Heart left ventricle (tissue), 16 donors: ENCODE results near the gene PPP1R37. TPM values are rescaled to one million over a fixed set of nuclear protein-coding genes. Genes with fewer than 3 reads are reported as not detected.

Experiments
- ATAC-seq, 4 donors: fragments of 200-7000 bp; cut with Tn5 transposase; one replicate each; pipeline ENCODE4 v1.9.1; 2020 to 2022; ENCODE audit warnings: moderate library complexity in 4 of 4, mild to moderate bottlenecking in 3 of 4, moderate number of reproducible peaks in 1 of 4
- DNase-seq, 5 donors: peaks; one replicate each; pipeline ENCODE4 v3.0.0-alpha.2; 2020
- H3K27ac ChIP-seq, 12 donors: fragments of 200-600 bp; sonication (generic) in 4 of 12; one replicate each; pipeline versions ENCODE4 v1.5.0 to v1.8.0; 2016 to 2022; ENCODE audit warnings: mild to moderate bottlenecking in 2 of 12
- H3K27me3 ChIP-seq, 9 donors: fragments of 200-600 bp; sonication (generic) in 2 of 9; one replicate each; pipeline versions ENCODE4 v1.5.1 to v1.8.0; 2016 to 2022; ENCODE audit warnings: mild to moderate bottlenecking in 3 of 9
- H3K36me3 ChIP-seq, 9 donors: fragments of 200-600 bp; sonication (generic) in 2 of 9; one replicate each; pipeline versions ENCODE4 v1.5.0 to v1.8.0; 2018 to 2022; ENCODE audit warnings: mild to moderate bottlenecking in 2 of 9
- H3K4me1 ChIP-seq, 12 donors: fragments of 200-600 bp; sonication (generic) in 4 of 12; one replicate each; pipeline versions ENCODE4 v1.5.0 to v1.8.0; 2016 to 2022; ENCODE audit warnings: mild to moderate bottlenecking in 3 of 12
- H3K4me3 ChIP-seq, 12 donors: fragments of 200-600 bp; sonication (generic) in 4 of 12; one replicate each; pipeline versions ENCODE4 v1.5.0 to v1.8.0; 2017 to 2022; ENCODE audit warnings: mild to moderate bottlenecking in 9 of 12, moderate library complexity in 4 of 12
- H3K9me3 ChIP-seq, 12 donors: fragments of 200-600 bp; sonication (generic) in 4 of 12; one replicate each; pipeline versions ENCODE4 v1.5.0 to v1.8.0; 2016 to 2022; ENCODE audit warnings: mild to moderate bottlenecking in 1 of 12
- CTCF ChIP-seq, 12 donors: fragments of 200-600 bp; sonication (generic) in 4 of 12; IDR thresholded peaks; one replicate each; pipeline versions ENCODE4 v1.5.0 to v1.8.0; 2018 to 2022; ENCODE audit warnings: antibody characterized with exemption in 12 of 12, mild to moderate bottlenecking in 5 of 12
- POLR2A ChIP-seq, 2 donors: fragments of 450-650 bp; IDR thresholded peaks; one replicate each; pipeline ENCODE4 v1.6.1; 2017; ENCODE audit warnings: antibody characterized with exemption in 2 of 2, mild to moderate bottlenecking in 2 of 2, moderate library complexity in 2 of 2
- WGBS, 4 donors: extraction: QIAGEN DNeasy Blood & Tissue Kit in 2 of 4; methylation state at CpG; one replicate each; pipeline versions ENCODE4 v1.1.5 to v1.1.7; 2013 to 2018; 5-methylcytosine and 5-hydroxymethylcytosine counted together
- intact Hi-C, 10 donors: fragments of 100-400 bp; cut with DNase I; formaldehyde crosslinking; loops; one replicate each; pipeline versions ENCODE4 v1.11.1 to v1.14.2; 2022
- polyA plus RNA-seq, 2 donors: library from polyadenylated mRNA; stranded (reverse); fragments of 200-250 nt; gene quantifications; one replicate each; pipeline ENCODE4 v1.2.3, GENCODE V29; 2013
- total RNA-seq, 9 donors: library from RNA; depleted of rRNA in 2 of 9; stranded (reverse); fragments of >200 nt in 2 of 9; fragmentation: NEBNext Ultra II Directional in 3 of 9; extraction: Animal tissue kit (Norgen Biotek cat#: 25700) in 3 of 9; gene quantifications; one replicate each; pipeline versions ENCODE4 v1.1.0 to v1.2.4, GENCODE V29; 2016 to 2023
- donor health status: ischemic (EF 13 %, LVEDD 7.1; RV severe dilation, severe dysfunction).
- donor health status: healthy with polysubstance abuse.
- donor health status: DM: no; HTN: yes; CAD: no.
- donor health status: DM: no; HTN: no; CAD: no.
- donor health status: ischemic (EF 25% LVEDD 6.9; RV normal size, moderate dysfunction).
- donor health status: ischemic (EF 25% LVEDD 5.7; RV mildly dilated, moderate dysfunction).
- donor health status: healthy.
- donor health status: DM: yes; HTN: yes; CAD: no.
- donor health status: ischemic (EF 35%, LVEDD 5.7; RV mildly dilated, moderate dysfunction).
- donor health status: nonischemic (EF 11% LVEDD 7.7; RV severe dilation, severe dysfunction).
- donor health status: DM: yes; HTN: yes; CAD: no.
- donor health status: PGD.
- donor health status: ischemic (EF 29% LVEDD 5.4; RV normal size, mild dysfunction).
- donor health status: nonischemic (EF 23%, LVEDD 6.1; RV moderate dilation, normal function).

PPP1R37 gene
- total and polyA plus RNA-seq, 11 donors: 16.0 to 33.7 (median 18.9) TPM

DNA sequence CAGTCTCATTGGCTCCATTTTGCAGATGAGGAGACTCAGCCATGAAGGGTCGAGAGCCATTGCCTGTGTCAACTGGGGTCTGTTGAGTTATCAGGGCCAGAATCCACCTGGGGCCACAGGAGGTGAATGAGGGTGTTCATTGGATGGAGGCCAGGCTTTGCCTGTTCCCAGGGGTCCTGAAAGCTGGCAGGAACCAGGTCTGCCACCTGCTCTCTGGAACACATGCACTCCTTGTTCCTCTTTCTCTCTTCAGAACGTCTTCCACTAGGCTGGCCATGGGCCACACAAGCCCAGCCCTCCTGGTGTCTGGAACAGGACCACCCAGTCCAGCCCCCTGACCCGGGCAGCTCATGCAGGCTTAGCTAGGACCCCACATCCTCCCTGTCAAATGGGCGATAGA is 21.1 kb downstream of the PPP1R37 start:
- H3K4me3 ChIP-seq: no peak overlapping the region
- H3K4me1 ChIP-seq: peaks cover 0 to 32% (median 17%) of the 10 kb centered on the region in 12 donors
- H3K36me3 ChIP-seq: no peaks in the 10 kb centered on the region
- no peak for ATAC-seq
- TF ChIP-seq CTCF (IDR thresholded peaks at IDR 0.05) (no peak), POLR2A (IDR thresholded peaks at IDR 0.05) (no peak)
- H3K27me3 ChIP-seq: no peaks in the 10 kb centered on the region
- no peak overlapping the region for H3K27ac ChIP-seq
- intact Hi-C loops: no loop called here
- DNase-seq: no peak
- H3K9me3 ChIP-seq: no peaks in the 10 kb centered on the region
- 86 to 91% (median 87%) methylated on average over 4 of the region's 4 CpGs; no CpG with 5 or more reads in 1 of the 4 donors for WGBS, 4 donors

DNA sequence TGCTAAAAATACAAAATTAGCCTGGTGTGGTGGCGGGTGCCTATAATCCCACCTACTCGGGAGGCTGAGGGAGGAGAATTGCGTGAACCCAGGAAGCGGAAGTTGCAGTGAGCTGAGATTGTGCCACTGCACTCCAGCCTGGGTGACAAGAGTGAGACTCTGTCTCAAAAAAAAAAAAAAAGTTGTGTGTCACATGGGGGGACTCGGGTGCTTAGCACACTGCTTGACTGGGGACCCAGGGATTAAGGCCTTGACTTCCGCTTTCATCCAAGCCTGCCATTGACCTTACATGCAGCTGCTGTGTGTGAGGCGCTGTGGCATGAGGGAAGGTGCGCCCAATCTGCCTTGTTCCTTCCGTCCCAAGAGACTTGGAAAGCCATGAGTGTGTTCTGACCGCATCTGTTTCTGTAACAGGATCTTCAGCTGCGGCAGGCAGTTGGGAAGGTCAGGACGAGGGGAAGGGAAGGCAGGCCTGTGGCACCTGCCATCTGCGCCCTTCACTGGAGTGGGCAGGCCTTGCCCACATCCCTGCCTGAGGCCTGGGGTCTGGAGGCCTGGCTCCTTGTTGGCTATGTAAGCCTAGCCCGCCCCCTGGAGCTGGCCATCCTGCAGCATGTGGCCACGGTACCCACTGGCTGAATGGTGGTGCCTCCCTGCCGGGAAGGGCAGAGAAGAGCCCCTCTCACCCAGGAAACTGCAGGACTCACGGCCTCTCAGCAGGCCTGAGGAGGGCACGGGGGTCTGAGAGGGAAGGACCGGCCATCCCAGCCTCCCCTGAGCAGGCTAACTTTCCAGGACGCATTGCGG is 23.0 kb downstream of the PPP1R37 start:
- H3K9me3 ChIP-seq: no peaks in the 10 kb centered on the region
- 91 to 93% (median 92%) methylated on average over 18 to 21 of the region's 21 CpGs for WGBS, 4 donors
- TF ChIP-seq POLR2A (IDR thresholded peaks at IDR 0.05) (no peak), CTCF (IDR thresholded peaks at IDR 0.05) (no peak)
- H3K27ac ChIP-seq: peak overlapping the region in 1 of 12 donors; percentile 46
- H3K4me1 ChIP-seq: peaks cover 0 to 27% (median 14%) of the 10 kb centered on the region in 12 donors
- H3K27me3 ChIP-seq: no peaks in the 10 kb centered on the region
- H3K36me3 ChIP-seq: no peaks in the 10 kb centered on the region
- ATAC-seq (no peak), DNase-seq (no peak)
- H3K4me3 ChIP-seq: no peak overlapping the region
- intact Hi-C loops: no loop called here

DNA sequence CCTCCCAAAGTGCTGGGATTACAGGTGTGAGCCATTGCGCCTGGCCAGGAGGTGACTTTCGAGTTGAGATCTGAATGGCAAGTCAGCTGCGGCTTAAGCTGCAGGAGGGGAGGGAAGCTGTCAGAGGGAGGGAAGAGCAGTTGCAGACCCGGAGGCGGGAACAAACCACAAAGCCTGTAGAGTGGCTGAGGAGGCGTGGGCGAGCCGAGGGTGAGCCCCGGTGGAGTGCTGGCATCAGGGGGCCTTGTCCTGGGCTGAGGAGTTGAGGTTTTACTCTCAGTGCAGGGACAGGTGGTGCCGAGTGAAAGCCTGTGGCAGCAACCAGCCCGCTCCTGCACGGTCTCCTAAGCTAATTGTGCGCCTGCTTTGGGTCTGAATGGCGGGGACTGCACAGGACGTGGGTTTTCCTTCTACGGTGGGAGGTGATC is 24.2 kb downstream of the PPP1R37 start:
- TF ChIP-seq POLR2A (IDR thresholded peaks at IDR 0.05): no peak
- no peak for TF ChIP-seq CTCF (IDR thresholded peaks at IDR 0.05)
- no peak for ATAC-seq
- intact Hi-C loops: no loop called here
- no peaks in the 10 kb centered on the region for H3K9me3 ChIP-seq
- 62 to 80% (median 70%) methylated on average over 14 to 16 of the region's 16 CpGs for WGBS, 4 donors
- H3K4me3 ChIP-seq: no peak overlapping the region
- no peak for DNase-seq
- no peaks in the 10 kb centered on the region for H3K36me3 ChIP-seq
- H3K27ac ChIP-seq: no peak overlapping the region
- H3K27me3 ChIP-seq: no peaks in the 10 kb centered on the region
- peaks cover 0 to 27% (median 14%) of the 10 kb centered on the region in 12 donors for H3K4me1 ChIP-seq

DNA sequence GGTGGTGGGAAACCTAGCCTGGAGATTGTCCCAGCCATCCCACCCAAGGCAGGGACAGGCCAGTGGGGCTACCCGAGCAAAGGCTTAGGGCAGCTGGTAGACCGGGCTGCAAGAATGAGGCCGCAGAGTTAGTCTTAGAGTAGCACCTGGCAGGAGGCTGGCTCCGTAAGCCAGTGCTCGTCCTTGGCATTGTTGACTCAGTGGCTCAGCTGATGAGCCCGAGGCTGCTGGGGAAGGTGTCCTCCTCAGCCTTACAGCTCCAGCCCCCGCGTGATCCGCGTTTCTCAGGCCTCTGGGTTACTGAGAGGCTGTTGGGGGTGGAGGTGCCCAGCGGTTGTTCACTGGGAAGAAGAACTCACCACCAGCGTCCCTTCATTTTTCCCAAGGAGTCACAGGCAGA is 24.7 kb downstream of the PPP1R37 start:
- H3K4me3 ChIP-seq: no peak overlapping the region
- H3K27me3 ChIP-seq: no peaks in the 10 kb centered on the region
- peaks cover 0 to 27% (median 14%) of the 10 kb centered on the region in 12 donors for H3K4me1 ChIP-seq
- intact Hi-C loops: no loop called here
- no peaks in the 10 kb centered on the region for H3K9me3 ChIP-seq
- ATAC-seq (peak in 1 of 4 donors; percentile 16), DNase-seq (no peak)
- H3K36me3 ChIP-seq: no peaks in the 10 kb centered on the region
- H3K27ac ChIP-seq: no peak overlapping the region
- WGBS, 4 donors: 71 to 85% (median 80%) methylated on average over 7 to 12 of the region's 12 CpGs
- no peak for TF ChIP-seq POLR2A (IDR thresholded peaks at IDR 0.05)
- no peak for TF ChIP-seq CTCF (IDR thresholded peaks at IDR 0.05)
